Hepatocyte (in vitro differentiated cells): ENCODE measurements around the gene ERC2.

Experiments
- CTCF ChIP-seq: fragments of 200-600 bp; sonication (generic); IDR thresholded peaks from 2 replicates; pipeline ENCODE4 v1.5.1; 2016; ENCODE audit warnings: antibody characterized with exemption, mild to moderate bottlenecking; ENCODE audit not compliant: poor library complexity
- EZH2 ChIP-seq: fragments of 200-600 bp; sonication (generic); IDR thresholded peaks from 2 replicates; pipeline ENCODE4 v1.6.1; 2016; ENCODE audit warnings: antibody characterized with exemption, mild to moderate bottlenecking, borderline replicate concordance

- no peak for TF ChIP-seq CTCF
- TF ChIP-seq EZH2 = no peak
Measured at GRCh38 chr3:55649554-55649953, 818.7 kb downstream of the ERC2 start.
